ENCODE measurements around the gene ELL3.
"Not testable (repeated sequence)": the region's sequence is repeated elsewhere in the genome, so short reads cannot be mapped to it uniquely, and the experiment has no call there.

ELL3 gene, protein sequence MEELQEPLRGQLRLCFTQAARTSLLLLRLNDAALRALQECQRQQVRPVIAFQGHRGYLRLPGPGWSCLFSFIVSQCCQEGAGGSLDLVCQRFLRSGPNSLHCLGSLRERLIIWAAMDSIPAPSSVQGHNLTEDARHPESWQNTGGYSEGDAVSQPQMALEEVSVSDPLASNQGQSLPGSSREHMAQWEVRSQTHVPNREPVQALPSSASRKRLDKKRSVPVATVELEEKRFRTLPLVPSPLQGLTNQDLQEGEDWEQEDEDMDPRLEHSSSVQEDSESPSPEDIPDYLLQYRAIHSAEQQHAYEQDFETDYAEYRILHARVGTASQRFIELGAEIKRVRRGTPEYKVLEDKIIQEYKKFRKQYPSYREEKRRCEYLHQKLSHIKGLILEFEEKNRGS

DNA sequence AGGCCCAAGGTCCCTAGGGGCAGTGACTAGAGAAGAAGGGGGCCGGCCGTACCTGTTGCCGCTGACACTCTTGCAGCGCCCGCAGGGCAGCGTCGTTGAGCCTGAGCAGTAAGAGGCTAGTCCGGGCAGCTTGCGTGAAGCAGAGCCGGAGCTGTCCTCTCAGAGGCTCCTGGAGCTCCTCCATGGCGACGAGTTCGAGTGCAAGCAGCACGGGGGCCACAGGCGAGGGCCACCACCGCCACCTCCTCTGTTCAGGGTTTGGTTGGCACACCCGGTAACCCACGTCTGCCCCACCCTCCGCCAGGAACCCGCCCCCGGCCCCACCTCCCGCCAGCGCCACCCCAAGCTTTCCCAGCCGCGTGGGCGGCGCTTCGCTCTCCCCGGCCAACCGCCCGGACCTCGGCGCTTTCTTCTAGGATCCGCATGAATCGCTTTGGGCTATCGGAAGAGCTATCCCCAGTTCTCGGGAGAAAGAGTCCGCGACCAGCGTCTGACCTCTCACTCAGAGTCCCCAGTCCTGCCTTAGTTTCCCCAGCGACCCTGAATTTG is at the start of gene ELL3:
Gene ELL3, minus strand, starts transcription at position 249 of the 549 bp plus-strand sequence. Its CDS starts 65 bp downstream, at position 184.
- peak; percentile 35 for DNase-seq

DNA sequence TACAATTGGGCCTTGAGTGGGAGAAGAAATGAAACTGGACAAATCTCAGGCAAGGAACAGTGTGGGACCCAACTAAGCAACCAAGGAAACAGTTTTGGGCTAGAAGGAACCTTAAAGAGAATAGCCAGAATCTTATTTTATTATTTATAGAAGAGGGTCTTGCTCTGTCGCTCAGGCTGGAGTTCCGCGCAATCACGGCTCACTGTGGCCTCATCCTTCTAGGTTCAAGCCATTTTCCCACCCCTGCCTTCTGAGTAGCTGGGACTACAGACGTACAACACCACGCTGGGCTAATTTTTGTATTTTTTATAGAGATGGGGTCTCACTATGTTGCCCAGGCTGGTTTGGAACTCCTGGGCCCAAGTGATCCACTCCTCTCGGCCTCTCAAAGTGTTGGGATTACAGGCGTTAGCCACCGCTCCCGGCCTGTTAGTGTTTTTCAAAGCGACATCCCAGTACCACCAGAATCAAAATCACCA is 49.3 kb upstream of the ELL3 start:
- DNase-seq: no peak

DNA sequence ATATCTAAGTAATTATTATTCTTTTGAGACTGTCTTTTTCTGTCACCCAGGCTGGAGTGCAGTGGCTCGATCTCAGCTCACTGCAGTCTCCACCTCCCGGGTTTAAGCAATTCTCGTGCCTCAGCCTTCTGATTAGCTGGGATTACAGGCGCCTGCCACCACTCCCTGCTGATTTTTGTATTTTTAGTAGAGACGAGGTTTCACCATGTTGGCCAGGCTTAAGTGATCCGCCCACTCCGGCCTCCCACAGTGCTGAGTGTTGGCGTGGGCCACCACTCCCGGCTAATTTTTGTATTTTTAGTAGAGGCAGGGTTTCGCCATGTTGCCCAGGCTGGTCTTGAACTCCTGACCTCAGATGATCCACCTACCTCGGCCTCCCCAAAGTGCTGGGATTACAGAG is 48.5 kb upstream of the ELL3 start:
- DNase-seq: not testable (repeated sequence)

DNA sequence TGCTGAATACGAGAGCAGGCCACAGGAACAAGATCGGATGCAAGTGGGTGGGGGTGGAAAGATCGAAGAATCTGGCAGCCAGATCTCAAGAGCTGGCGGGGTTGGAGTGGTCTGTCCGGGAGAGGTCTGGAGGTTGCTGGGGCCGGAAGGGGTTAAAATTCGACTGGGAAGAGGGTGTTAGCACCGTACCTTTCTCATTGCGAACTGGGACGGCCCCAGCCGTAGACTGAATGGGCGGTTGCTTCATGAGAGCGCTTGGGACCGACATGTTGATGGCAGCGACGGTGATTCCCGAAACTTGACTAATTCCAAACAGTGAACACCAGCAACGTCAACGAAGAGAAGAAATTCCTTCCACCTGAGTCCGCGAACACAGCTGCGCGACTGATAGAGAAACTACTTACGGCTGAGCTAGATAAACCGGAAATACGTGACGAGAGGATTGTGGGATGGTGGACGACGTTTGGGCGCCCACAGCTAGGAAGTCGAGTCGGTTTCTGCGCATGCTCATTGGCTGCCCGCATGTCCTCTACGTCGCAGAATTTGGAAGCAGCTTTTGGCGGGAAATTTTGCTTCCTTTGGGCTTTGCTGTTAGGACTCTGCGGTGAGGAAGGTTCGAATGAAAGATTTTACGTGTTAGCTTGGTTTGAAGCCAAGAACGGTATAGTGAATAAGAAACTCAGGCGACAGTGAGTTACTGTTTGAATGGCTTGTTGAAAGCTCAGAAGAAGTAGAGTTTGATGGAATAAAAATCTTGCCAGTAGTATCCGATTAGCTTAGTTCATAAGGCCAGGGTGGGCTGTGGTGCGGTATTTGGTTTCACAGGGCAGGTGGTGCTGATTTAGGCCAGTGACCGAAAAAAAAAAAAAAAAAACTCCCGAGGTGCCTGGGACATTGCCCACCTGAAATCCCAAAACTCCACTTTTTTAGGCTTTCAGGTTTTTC is 47.8 kb upstream of the ELL3 start, which contains the start of gene MFAP1:
Gene MFAP1, minus strand, starts transcription at position 389 of the 945 bp plus-strand sequence. Its CDS starts 121 bp downstream, at position 268.
- no peak for DNase-seq

DNA sequence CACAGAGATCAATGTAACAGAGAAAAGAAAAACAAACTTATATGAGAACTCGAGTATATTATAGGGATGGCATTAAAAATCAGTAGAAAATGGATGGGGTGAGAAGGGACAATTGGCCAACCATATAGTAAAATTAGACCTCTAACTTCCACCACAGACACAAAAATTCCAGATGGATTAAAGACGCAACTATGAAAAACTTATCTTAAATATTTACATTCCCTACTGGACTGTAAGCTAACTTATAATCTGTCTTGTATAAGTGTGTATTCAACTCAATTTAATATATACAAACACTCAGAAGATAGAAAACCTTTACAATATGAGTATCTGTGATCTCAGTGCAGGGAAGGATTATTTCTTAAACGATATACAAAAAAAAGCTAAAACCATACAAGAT is 44.7 kb upstream of the ELL3 start:
- DNase-seq: no peak

DNA sequence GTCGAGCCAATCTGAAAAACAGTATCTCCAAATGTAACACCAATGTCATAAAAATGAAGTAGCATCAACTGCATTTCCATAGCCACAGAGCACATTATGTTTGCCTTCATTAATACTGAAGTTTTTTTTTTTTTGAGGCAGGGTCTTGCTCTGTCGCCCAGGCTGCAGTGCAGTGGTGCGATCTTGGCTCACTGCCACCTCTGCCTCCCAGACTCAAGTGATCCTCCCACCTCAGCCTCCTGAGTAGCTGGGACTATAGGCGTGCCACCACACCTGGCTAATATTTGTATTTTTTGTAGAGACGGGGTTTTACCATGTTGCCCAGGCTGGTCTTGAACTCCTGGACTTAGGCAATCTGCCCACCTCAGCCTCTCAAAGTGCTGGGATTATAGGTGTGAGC is 38.3 kb upstream of the ELL3 start:
- DNase-seq: not testable (repeated sequence)

DNA sequence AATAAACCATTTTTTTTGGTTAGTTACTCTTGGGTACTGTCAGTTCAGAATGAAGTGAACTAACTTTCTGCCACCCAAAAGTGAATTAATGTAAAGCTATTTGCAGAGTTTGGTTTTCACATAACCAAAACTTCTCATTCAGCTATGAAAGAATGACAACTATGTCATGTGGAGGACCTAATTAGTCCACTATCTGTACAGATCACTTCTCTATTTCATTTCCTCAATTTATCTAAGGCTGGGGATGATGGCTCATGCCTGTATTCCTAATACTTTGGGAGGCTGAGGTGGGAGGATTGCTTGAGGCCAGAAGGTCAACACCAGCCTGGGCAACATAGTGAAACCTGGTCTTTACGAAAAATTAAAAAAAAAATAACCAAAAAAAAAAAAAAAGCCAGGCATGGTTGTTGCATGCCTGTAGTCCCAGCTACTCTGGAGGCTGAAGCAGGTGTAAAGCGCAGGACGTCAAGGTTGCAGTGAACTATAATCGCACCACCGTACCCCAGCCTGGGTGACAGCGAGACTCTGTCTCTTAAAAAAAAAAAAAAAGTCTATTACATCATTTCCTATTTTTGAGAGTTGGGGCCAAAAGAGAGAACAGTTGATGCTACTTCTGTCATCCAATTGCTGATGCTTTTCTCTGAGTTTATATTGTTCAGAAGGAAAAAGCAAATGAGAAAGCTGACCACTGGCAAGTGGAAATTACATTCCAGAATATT is 32.4 kb upstream of the ELL3 start:
- no peak for DNase-seq

DNA sequence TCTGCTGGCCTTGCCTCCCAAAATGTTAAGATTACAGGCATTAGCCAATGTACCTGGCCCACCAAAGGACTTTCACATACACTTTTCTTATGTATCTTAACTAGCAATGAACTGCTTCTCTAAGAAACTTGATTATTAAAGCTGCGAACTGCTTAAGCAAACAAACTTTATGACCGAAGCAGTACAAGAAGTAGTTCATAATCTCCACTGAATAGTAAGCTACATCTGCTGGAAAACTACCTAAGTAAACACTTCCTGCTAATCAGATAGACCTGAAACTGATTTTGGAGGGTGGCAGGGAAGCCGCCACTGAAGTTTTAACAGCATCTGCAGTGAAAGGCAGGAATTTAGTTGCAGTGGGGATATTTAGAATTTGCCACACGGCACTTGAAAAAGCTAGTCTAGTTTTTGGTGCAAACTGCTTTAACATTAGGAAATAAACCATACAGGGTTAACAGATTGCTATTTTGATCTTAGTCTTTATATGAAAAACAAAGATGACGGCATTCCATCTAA is 31.7 kb upstream of the ELL3 start:
- DNase-seq: no peak

DNA sequence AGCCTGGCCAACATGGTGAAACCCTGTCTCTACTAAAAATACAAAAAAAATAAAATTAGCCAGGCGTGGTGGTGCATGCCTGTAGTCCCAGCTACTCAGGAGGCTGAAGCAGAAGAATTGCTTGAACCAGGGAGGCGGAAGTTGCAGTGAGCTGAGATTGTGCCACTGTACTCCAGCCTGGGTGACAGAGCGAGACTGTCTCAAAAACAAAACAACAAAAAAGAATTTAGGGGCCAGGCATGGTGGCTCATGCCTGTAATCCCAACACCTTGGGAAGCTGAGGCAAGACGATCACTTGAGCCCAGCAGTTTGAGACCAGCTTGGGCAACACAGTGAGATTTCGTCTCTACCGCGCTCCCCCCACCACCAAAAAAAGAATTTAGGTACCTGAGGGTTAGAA is 25.9 kb upstream of the ELL3 start:
- DNase-seq: not testable (repeated sequence)

DNA sequence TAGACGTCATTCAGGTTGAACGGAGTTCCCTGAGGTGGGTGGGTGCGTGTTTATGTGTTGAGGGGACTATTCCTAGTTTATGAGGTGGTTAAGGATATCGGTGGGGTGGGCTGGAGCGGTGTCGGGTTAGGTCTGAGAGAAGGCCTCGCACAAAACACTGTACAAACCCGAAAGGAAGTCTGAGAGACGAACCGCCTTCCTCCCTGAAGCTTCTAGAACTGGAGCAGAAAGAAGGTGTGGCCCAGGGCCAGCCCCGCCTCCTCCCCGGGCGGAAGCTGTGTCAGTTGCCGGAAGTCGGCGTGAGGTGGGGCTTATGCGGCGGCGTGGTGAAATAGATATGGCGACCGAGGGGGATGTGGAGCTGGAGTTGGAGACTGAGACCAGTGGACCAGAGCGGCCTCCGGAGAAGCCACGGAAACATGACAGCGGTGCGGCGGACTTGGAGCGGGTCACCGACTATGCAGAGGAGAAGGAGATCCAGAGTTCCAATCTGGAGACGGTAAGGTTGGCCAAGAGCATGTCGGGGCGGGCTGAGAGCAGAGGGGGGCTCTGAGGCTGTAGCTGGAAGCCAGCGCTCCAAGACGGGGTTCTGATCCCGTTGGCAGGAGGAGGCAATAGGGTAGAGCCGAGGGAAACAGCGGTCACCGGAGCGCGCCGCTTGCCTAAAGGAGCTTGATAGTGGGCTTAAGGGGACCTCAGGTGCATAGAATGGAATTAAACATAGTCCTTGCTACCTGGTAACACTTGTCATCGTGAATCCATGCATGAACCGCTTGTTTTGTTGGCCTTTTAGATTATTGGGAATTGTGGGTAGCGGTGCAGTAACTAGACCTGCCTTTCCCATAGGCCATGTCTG is 23.7 kb upstream of the ELL3 start, which contains the start of gene HYPK:
Gene HYPK, plus strand, starts transcription at position 314 of the 856 bp plus-strand sequence. Its CDS starts 24 bp downstream, at position 338.
- DNase-seq: no peak

DNA sequence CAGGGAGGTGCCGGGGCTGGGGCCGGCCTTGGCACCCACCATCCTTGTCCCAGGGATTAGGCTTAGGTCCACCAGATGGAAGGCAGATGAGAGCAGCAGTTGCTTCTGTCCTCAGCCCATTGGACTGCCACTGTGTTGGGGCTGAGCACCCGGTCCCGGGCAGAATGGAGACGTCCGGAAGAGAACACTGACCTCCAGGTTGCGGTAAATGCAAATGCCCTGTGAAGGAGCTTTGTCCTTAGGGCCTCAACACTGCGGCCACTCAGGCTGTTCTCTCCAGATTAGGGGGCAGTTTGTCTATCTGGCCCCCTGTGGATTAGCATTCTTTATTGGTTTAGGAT is 23.1 kb upstream of the ELL3 start, which contains the start of gene SERINC4:
Gene SERINC4, minus strand, starts transcription at position 276 of the 341 bp plus-strand sequence. Its CDS starts 234 bp downstream, at position 42.
- DNase-seq: no peak

DNA sequence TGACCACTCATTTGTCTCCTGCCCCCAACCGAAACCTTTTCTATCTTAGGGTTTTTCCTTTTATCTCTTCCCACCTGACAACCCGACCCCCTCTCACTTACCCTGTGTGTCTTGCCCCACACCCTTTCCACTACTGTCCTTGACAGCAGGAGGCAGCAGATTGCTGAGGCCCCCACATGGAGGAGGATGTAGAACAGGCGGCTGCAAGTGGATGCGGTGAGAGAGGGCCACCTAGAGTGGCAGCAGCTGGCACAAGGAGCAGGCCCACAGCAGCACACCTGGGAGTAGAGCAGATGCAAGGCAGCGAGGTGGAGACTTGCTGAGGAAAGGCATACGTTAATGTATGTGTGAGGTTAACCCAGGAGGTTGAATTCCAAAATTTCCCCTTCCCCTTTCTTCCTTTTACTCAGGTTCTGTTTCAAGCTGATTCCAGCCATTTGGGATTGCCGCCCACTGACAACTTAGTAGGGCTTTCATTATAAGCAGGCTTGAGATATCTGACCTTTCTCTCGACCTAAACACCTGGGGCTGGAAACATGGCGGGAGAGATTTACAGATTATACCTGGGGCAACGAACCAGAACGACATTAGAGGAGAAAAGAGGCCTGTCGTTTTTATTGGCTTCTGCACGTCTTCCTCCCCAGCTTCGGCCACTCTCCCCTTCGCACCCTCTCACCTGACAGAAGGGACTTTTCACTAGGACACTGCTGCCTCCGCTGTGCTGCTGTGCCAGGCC is 22.6 kb upstream of the ELL3 start:
- DNase-seq: no peak

DNA sequence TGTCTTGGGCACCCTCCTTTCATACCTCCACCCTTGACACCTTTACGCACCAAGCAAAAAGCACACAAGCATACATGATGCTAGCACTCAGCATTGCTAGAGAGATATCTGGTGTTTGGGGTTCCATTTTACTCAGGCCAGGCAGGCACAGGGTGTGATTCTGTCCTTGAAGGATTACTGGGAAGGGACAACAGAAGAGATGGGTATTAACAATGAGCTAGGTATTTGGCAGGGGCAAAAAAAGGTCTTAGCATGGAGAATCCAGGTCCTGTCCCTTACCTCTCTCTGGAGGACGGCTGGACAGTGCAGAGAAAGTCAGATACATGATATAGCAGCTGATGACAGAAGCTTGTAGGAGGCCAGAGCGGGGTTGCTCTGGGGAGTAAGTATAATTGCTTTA is 19.8 kb upstream of the ELL3 start:
- DNase-seq: no peak

DNA sequence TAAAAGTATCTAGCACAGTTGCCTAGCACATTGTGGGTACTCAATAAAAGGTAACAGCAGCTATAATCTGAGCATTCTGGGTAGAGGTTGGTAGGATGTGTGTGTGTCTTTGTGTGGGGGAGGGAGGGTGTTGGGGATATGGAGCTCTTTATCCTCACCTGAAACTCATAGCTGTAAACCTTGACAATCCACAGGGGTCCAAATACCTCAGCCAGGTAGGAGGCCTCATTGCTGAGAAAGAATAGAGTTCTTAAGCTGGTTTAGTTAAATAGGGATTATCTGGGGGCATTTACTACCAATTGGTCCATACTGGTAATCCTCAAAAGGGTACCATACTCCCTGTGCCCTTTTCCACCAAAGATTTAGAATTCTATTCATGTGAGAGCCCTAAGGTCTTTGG is 19.2 kb upstream of the ELL3 start:
- no peak for DNase-seq

DNA sequence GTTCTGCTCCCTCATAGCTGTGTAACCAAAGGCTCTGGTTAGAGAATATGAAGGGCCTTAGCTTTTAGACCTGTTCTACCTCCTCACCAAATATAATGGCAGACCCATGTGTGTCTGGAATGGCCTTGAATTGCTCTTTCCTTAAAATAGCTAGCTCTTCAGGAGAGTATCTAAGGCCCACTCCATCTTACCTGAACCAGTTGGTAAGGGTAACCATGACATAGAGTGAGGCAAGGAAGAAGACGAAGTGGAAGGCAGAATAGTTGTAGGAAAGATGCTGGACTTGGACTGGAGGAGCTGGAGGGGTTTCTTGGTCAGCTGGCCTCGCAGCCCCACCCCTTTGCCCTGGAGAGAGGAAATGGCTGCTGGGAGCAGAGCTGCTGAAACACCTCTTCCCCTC is 18.4 kb upstream of the ELL3 start:
- DNase-seq: no peak

DNA sequence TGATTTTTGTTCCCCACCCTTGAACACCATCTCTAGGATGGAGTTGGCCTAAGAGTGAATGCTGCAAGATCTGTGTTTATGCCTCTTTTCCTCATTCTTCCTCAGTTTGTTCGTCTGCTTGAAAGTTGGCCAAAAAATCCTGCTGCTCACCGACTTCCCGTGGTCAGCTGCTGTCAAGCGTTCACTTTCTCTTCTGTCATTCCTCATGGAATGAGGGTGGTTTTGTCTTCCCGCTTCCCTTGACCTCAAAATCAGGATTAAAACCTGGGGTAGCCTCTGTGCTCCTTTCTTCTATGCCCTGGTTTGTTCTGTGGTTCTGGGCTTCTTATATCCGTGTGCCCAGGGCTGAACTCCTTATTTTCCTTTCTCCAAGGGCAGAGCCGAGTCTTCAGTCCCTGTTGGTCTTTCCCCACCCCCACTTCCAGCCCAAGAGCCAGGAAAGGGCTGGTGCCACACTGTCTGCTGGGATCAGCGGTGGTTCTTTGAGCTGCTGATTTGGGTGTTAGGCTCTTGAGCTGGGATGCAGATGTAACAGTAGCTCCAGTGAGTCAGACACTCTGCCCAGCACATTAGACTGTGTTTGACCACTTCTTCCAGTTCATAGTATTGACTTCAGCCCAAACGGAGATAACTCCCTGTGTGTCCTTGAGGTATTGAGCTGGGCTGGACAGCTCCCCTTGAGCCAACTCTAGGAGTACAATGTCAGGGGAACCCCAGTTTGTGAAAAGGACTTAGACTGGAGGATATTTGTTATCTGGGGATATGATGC is 17.7 kb upstream of the ELL3 start:
- DNase-seq: no peak

DNA sequence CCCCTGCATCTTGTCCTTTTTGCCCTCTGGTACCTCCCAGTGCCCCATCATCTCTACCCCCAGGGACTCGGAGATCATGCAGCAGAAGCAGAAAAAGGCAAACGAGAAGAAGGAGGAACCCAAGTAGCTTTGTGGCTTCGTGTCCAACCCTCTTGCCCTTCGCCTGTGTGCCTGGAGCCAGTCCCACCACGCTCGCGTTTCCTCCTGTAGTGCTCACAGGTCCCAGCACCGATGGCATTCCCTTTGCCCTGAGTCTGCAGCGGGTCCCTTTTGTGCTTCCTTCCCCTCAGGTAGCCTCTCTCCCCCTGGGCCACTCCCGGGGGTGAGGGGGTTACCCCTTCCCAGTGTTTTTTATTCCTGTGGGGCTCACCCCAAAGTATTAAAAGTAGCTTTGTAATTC is 16.9 kb upstream of the ELL3 start:
- DNase-seq: no peak

DNA sequence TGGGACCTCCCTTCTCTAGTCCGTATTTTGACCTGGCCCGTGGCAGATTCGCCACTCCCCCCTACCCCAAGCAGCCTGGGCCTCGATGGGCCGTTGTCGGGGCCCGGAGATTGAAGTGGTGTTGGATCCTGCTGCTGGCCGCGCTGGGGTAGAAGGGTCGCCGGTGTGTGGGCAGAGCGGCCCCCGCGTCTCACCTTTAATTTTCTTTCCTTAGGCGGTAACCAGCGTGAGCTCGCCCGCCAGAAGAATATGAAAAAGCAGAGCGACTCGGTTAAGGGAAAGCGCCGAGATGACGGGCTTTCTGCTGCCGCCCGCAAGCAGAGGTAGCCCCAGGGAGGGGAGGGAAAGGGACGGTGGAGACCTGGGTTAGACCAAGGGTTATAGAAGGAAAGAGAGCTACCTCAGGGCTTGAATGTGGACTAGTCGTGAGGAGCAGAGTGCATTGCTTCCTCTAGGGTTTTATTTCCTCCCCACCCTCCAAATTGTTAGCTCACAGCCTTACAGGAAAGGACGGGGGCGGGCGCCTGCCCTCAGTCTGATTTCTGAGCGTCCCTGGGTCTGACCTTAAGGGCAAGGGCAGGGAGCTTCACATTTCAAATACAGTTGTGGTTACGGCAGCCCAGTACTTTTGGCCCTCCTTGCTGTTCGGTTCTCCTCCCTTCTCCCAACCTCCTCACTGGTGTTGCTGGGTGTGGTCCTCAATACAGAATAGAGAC is 16.2 kb upstream of the ELL3 start:
- no peak for DNase-seq

Data from cortex of kidney (tissue), 1 donor.